ENCODE measurements around the gene PSAT1. TPM values are rescaled to one million over a fixed set of nuclear protein-coding genes. Genes with fewer than 3 reads are reported as not detected.

PSAT1 gene
- total RNA-seq, 1 experiment from 2014 or later, result 215 TPM

GRCh38 chr9:78351816-78352215 lies 54.9 kb downstream of the PSAT1 start:
- Mint-ChIP-seq H3K4me3 (no peak overlapping the region), H3K27ac (no peak overlapping the region), H3K27me3 (ENCODE audit: low read depth) (no peaks in the 10 kb centered on the region), H3K4me1 (peaks cover 5 to 6% of the 10 kb centered on the region in 2 experiments; a peak in 3 of 4 replicates), H3K9me3 (no peaks in the 10 kb centered on the region; a peak in 2 of 5 replicates), H3K36me3 (ENCODE audit: insufficient read depth in 1 of 3, low read depth in 3 of 3) (peaks cover 0 to 2% (median 0%) of the 10 kb centered on the region in 3 experiments; a peak in 4 of 7 replicates)
- WGBS (ENCODE audit: extremely low coverage, insufficient read length, low lambda C conversion rate), result no CpG with 5 or more reads among the region's 2 CpGs
- Histone ChIP-seq H2BK12ac (ENCODE audit: insufficient read length, low read depth, low read length) (no peak overlapping the region), H4K20me1 (ENCODE audit: control insufficient read depth, insufficient read depth, insufficient read length) (no peaks in the 10 kb centered on the region), H3K79me1 (ENCODE audit: insufficient read depth, low read depth, low read length, poor library complexity, severe bottlenecking) (no peaks in the 10 kb centered on the region), H4K91ac (ENCODE audit: insufficient read length, low read depth, low read length) (no peak overlapping the region), H2BK20ac (ENCODE audit: low read depth, low read length, poor library complexity, severe bottlenecking) (no peak overlapping the region), H3K79me2 (ENCODE audit: insufficient read depth, low read length) (no peaks in the 10 kb centered on the region), H3T11ph (ENCODE audit: low read length) (no peak overlapping the region), H4K5ac (ENCODE audit: insufficient read length, low read depth, low read length) (no peak overlapping the region), H2BK5ac (ENCODE audit: insufficient read length, low read length) (no peak overlapping the region), H2AK5ac (ENCODE audit: insufficient read length, low read length) (no peak overlapping the region), H3K27ac (ENCODE audit: insufficient read length, low read depth, low read length) (no peak overlapping the region), H3K27me3 (ENCODE audit: insufficient read depth, low read length) (no peaks in the 10 kb centered on the region), H3K14ac (ENCODE audit: insufficient read depth, low read length) (no peak overlapping the region), H2AFZ (ENCODE audit: low read length) (no peak overlapping the region), H3K56ac (ENCODE audit: insufficient read length, low read depth, low read length) (no peak overlapping the region), H4K8ac (replicated peaks; ENCODE audit: insufficient read length, low read depth, low read length) (no peak overlapping the region), H2BK120ac (ENCODE audit: low read depth, low read length, poor library complexity, severe bottlenecking) (no peak overlapping the region), H3K9me3 (ENCODE audit: control insufficient read depth, low read depth, low read length) (no peaks in the 10 kb centered on the region), H3K23me2 (ENCODE audit: insufficient read length, low read depth, low read length, poor library complexity, severe bottlenecking) (no peaks in the 10 kb centered on the region), H3K18ac (ENCODE audit: insufficient read length, low read depth, low read length) (no peak overlapping the region), H2BK15ac (ENCODE audit: low read depth, low read length) (no peak overlapping the region), H3K9ac (ENCODE audit: extremely low read depth, insufficient read length, low read length) (no peak overlapping the region), H3K4me1 (ENCODE audit: insufficient read depth, low read length) (no peaks in the 10 kb centered on the region), H3K4ac (ENCODE audit: low read depth, low read length) (no peak overlapping the region), H3K4me2 (ENCODE audit: insufficient read depth, insufficient read length, low read length) (no peak overlapping the region), H3K23ac (ENCODE audit: insufficient read length, low read depth, low read length) (no peak overlapping the region)
- DNase-seq, result no peak
- TF ChIP-seq CTCF (conservative IDR thresholded peaks at IDR 0.05), result no peak
